ENCODE data around the gene SLC45A2. TPM values are rescaled to one million over a fixed set of nuclear protein-coding genes. Genes with fewer than 3 reads are reported as not detected.
"Not testable (repeated sequence)": the region's sequence is repeated elsewhere in the genome, so short reads cannot be mapped to it uniquely, and the experiment has no call there.

SLC45A2 gene, protein sequence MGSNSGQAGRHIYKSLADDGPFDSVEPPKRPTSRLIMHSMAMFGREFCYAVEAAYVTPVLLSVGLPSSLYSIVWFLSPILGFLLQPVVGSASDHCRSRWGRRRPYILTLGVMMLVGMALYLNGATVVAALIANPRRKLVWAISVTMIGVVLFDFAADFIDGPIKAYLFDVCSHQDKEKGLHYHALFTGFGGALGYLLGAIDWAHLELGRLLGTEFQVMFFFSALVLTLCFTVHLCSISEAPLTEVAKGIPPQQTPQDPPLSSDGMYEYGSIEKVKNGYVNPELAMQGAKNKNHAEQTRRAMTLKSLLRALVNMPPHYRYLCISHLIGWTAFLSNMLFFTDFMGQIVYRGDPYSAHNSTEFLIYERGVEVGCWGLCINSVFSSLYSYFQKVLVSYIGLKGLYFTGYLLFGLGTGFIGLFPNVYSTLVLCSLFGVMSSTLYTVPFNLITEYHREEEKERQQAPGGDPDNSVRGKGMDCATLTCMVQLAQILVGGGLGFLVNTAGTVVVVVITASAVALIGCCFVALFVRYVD
- total RNA-seq, result 0.48 TPM

DNA sequence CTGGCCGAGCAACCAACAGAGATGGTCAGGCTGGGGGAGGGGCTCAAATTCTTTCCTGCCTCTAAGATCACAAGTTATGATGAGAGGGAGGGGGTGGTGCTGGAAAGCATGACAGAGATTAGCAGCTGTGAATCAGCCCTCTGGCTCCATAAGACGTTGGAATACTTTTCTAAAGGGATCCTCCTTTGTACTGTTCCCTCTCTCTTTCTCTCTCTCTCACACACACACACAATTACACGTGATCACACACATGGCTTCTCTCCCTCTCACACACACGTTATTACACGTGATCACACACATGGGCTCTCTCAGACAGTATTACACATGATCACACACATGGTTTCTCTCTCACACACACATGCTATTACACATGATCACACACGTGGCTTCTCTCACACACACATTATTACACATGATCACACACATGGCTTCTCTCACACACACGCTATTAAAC, at the start of gene SLC45A2:
Gene SLC45A2 (minus strand): TSS at position 23 of the 454 bp plus-strand sequence. CDS start 110 bp downstream, outside the sequence.
- DNase-seq (ENCODE audit: low spot score) (no peak), ATAC-seq (peak; percentile 47)

DNA sequence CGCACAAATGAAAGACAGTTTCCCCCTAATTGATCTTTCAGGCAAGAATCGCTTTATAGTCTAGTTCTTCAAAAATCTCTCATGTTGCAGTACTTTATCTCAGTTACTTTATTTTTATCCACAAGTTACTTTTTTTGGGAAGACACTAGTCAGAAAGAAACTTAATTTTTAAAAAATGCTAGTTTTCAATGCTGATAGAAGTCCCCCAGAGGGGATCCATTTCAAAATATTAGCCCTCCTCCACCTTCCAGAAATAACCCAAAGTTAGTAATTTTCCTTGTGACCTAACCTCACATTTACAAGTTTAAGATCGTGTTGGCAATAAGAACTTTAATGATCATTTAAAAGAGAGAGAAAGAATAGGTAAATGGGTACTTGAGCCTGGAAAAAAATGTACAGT, 47.5 kb upstream of the SLC45A2 start:
- ATAC-seq (no peak), DNase-seq (ENCODE audit: low spot score) (no peak)

DNA sequence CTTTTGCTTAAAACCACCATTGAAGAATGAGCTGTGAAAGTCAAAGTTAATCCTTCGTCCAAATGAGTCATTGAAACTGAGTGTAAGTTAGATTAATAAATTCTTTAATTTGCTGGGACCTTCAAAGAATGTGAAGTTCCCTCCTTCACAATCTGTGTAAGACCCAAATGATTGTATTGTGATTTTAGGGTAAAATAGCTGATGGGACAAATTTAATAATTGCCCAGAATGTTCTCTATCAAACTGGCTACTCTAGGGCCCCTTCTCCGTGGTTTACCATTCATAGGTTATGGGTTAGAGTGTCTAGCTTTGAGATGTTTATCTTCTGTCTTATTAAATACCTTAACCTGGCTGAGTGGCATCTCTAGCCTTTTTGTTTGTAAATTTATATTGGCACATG, 46.6 kb upstream of the SLC45A2 start:
- ATAC-seq (no peak), DNase-seq (ENCODE audit: low spot score) (no peak)

DNA sequence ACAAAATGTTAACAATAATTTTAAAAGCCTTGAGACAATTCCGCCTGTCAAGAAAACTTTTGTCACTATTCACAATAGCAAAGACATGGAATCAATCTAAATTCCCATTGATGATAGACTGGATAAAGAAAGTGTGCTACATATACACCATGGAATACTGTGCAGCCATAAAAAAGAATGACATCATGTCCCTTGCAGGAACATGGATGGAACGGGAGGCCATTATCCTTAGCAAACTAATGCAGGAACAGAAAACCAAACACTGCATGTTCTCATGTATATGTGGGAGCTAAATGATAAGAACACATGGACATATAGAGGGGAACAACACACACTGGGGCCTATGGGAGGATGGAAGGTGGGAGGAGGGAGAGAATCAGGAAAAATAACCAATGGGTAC, 46.1 kb upstream of the SLC45A2 start:
- not testable (repeated sequence) for ATAC-seq; DNase-seq (ENCODE audit: low spot score)

DNA sequence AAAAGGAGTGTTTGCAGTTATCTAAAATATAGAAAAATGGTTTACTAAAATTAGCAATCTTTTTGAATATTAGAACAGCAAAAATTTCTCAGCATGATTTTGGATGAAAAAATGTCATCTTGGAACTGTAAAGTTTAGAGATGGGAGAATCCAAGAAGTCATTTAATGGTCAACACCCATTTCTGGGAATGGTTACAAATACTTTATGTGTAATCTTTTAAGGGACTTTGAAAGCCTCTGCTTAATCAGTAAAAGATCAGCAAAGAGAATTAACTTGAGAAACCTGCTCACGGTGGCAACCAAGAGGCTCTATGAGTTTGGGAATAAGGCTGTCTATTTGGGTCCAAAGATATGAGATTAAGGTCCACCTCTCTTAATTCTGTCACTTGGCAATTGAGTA, 45.6 kb upstream of the SLC45A2 start:
- peak; percentile 40 for ATAC-seq

DNA sequence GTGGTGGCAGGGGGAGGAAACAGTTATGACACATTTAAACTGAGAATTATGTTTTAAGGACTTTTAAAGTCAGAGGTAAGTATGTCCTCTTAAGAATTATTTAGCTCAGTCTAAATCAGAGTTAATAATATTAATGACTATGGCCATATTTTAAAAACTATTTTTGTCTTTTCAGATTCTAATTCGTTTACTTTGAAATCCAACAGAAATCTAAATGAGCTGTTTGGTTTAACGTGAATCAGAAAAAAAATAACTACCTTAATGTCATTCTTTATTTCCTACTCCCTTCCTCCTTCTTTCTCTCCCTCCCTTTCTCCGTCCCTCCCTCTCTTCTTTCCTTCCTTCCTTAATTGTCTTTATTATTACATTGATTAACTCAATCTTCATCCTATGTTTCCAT, 43.9 kb upstream of the SLC45A2 start:
- no peak for ATAC-seq
- DNase-seq (ENCODE audit: low spot score), result no peak

More for the DNA sequence above, 45.6 kb upstream of the SLC45A2 start:
- no peak for DNase-seq (ENCODE audit: low spot score)

DNA sequence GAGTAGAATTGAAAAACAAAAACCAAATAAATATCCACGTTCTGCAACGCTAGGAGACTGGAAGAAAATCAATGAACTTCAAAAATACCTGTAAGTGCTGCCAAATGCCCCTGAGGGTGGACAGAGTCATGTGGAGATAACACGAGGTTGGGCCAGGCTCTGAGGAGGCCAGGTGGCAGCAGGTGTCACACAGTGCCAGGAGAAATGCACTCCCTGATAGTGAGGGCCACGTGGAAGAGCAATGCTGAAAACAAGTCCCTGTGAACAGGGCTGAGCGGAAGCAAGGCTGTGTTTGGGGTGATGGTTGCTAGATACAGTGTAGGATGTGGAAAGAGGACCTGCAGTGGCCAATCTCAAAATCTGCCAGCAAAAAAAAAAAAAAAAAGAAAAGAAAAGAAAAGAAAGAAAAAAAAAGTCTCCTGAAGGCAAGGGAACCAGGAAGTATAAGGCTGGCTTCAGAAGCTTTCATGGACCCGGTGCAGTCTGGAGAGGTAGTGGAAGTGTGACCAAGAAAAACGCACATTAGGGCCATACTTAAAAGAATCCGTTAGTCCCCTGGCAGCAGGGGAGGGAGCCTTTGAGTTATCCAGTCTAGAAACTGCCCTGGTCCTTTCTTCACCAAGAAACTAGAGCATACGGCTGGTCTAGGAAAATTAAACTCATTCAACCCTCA, 41.7 kb upstream of the SLC45A2 start:
- DNase-seq (ENCODE audit: low spot score) (peak; percentile 90), ATAC-seq (peak; percentile 95)

DNA sequence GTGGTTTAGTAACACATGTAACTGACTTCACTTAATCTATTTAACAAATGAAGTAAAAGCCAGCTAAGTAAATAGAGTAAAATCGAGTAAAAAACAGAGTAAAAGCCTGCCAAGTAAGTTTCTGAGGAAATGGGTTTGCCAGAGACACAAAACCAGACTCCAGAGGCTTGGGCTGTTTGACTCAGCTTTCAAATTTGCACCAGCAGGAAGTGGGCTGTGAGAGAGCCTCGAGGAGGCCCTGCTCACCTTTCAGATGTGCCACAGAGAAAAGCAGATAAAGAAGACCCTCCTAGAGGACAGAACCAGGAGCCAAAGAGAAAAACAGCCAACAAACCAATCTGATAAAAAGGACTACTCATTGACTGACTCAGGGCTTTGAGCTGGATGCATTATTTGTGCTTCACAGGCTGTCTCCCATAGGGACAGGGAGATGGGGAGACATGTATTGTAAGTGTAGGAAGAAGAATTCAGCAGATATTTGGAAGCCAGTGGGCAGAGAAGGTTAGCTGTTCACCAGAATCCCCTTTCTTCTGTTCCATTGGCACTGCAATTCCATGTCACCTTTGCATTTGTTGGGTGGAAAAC, 37.7 kb upstream of the SLC45A2 start:
- DNase-seq (ENCODE audit: low spot score) (no peak), ATAC-seq (no peak)

DNA sequence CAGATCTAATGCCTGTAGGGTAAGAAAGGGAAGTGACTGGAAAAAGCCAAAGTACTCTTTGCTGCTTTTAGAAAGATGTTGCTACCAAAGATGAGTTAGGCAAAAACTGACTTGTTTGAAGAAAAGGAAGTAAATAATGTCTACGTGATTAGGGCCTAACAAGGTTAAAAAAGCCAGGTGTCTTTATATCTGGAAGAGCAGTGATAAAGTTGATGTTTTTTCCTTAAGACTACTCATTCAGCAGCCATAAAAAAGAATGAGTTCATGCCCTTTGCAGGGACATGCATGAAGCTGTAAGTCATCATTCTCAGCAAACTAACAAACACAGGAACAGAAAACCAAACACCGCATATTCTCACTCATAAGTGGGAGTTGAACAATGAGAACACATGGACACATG, 36.8 kb upstream of the SLC45A2 start:
- no peak for DNase-seq (ENCODE audit: low spot score)
- no peak for ATAC-seq

DNA sequence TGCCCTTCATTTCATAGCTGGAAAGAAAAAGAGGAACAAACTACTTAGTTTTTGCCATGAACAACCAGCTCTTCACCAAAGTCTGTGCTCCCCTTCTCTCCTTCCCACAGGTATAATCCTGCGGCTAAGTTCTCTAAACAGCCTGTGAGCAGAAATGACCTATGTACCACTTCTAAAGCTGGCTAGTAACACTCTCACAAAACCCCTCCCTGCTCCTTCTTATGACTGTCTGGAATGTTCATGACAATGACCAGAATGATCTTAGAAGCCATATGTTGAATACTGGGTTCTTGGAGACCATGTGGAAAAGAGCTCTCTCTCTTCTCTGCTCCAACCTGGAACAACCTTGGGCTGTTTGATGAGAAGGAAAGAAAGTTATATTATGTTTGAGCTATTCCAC, 36.2 kb upstream of the SLC45A2 start:
- ATAC-seq, result no peak
- DNase-seq (ENCODE audit: low spot score), result no peak

DNA sequence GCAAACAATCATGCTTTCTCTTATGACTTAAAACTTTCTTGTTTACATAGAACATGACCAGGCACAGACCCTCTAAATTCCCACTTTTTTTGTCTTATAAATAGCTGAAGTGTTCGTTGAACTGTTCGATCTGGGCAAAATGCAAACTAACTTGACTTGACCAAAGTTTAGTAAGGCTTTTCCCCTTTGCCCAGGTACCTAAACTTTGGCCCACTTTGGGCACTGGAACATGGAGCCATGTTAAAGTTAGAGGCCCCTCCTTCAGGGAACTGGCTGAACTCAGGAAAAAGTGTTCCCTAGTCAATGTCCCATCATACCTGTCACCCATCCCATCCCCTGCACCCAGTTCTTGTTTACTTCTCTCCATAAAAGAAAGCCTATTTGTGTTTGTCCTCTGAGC, 32.8 kb upstream of the SLC45A2 start:
- ATAC-seq, result peak; percentile 80

DNA sequence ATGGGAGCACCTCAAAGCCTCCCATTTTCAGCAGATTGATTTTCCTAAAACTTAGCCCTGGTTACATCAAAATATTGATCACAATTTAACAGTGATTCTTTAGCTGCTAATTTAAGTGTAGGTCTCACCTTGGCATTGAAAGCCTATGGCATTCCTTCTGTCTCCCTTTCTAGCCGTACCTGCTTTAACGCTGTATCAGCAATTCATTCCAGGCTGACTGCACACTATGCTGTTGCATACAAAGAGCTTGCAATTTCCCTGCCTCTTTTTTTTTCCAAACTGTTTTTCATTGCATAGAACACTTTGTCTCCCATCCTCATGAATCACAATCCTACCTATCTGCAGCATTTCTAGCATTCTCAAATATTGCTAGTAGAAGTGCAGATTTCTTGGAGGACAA, 32.3 kb upstream of the SLC45A2 start:
- peak; percentile 66 for ATAC-seq
- DNase-seq (ENCODE audit: low spot score), result no peak

More for the DNA sequence above, 32.8 kb upstream of the SLC45A2 start:
- peak; percentile 68 for DNase-seq (ENCODE audit: low spot score)

DNA sequence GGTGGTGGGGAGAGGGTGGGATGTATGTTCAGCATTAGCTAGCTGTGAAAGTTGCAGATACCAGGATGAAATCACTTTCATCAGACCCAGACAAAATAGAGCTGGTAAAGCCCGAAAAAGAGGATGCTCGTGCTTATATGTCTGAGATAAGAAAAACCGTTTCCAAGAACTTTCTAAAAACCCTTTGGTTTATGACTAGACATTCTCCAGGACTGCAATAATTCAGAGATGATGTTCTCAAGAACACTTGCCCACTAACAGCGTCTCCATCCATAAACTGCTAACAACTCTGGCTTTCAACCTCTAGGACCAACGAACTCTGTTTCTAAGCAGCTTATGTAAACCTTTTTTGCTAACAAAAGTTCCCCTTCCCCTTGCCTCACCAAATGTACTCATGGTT, 31.7 kb upstream of the SLC45A2 start:
- no peak for DNase-seq (ENCODE audit: low spot score)

DNA sequence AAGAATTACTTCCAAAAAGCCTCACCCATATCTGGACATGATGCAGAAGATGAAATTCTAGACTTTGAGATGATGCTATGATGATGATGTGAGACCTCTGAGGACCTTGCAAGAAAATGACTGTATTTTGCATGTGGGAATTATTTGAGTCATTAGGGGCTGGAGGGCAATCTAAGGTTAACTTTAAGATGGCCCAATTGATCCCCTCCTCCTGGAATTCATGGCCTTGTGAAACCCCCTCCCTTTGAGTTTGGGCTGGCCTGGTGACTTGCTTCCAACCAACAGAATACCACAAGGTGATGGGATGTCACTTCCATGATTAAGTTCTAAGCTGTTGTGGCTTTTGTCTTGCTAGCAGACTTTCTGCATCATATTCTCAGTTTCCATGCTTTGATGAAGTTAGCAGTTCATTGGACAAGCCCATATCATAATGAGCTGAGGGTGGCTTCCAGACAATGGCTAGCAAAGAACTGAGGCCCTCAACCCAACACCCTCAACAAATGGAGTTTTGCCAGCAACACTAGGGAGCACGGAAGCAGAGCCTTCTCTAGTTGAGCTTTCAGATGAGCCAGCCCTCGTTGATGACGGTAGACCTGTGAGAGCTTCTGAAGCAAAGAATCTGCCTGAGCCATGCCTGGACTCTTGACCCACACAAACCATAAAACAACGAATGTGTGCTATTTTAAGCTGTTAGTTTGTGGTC, 30.8 kb upstream of the SLC45A2 start:
- DNase-seq (ENCODE audit: low spot score) (no peak), ATAC-seq (no peak)

More for the DNA sequence above, 31.7 kb upstream of the SLC45A2 start:
- no peak for ATAC-seq

DNA sequence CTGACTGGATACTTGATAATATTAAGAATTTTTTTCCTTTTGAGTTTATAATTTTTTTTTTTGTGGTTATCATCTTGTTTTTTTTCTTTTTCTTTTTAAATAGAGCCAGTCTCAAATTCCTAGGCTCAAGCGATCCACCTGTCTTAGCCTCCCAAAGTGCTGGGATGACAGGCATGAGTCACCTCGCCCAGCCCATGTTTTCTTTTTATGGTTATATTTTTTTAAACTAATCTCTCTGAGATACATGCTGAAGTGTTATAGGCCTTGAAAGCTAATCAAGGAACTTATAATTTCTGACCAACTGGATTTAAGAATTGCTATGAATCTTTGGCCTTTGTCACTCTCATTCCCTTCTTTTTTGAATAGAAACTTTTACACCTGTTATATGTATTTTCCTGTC, 30.1 kb upstream of the SLC45A2 start:
- ATAC-seq (no peak), DNase-seq (ENCODE audit: low spot score) (no peak)

DNA sequence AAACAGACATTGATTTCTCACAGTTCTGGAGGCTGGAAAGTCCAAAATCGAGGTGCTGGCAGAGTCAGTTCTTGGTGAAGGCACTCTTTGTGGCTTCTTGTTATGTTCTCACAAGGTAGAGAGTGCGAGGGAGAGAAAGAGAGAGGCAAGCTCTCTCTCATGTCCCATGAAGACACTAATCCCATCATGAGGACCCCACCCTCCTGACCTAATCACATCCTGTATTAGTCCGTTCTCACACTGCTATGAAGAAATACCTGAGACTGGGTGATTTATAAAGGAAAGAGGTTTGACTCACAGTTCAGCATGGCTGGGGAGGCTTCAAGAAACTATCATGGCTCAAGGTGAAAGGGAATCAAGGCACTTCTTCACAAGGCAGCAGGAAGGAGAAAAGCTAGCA, 29.1 kb upstream of the SLC45A2 start:
- ATAC-seq, result no peak

DNA sequence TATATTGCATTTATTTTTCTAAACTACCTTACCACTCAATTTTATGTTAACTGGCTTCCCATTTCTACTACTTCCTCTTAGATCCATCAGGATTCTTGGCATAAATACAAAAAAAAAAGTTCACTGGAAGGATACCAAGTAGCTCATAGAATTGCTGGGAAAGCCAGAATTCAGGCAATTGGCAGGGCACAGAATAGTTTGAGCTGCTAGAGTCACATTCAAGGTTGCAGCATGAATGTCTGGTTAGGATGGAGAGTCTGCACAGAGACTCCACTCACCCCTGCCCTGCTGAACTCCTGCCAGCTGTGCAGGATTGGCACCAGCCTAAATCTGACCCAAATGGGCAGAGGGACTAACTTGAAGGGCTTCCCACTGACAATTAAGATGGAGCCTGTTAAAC, 28.3 kb upstream of the SLC45A2 start:
- ATAC-seq (peak; percentile 41), DNase-seq (ENCODE audit: low spot score) (peak; percentile 74)

More for the DNA sequence above, 29.1 kb upstream of the SLC45A2 start:
- no peak for DNase-seq (ENCODE audit: low spot score)

DNA sequence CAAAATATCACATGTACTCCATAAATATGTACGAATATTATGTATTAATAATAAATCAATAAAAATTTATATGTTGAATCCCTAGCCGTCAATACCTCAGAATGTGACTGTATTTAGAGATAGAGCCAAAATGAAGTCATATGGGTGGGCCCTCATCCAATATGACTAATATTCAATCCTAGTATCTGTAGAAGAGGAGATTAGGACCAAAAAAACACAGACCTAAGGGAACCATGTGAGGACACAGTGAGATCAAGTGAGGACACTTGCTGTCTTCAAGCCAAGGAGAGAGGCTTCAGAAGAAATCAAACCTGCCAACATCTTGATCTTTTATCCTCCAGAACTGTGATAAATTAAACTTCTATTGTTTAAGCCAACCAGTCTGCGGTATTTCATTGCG, 27.0 kb upstream of the SLC45A2 start:
- no peak for DNase-seq (ENCODE audit: low spot score)
- ATAC-seq, result no peak

DNA sequence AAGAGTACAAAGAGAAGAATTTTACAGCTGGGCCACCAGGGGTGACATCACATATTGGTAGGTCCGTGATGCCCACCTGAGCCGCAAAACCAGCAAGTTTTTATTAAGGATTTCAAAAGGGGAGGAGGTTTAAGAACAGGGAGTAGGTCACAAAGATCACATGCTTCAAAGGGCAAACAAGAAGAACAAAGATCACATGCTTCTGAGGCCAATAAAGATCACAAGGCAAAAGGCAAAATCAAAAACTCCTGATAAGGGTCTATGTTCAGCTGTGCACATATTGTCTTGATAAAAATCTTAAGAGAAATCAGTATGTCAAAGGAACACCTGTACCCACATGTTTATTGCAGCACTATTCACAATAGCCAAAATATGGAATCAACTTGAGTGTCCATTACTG, 25.7 kb upstream of the SLC45A2 start:
- ATAC-seq, result not testable (repeated sequence)

DNA sequence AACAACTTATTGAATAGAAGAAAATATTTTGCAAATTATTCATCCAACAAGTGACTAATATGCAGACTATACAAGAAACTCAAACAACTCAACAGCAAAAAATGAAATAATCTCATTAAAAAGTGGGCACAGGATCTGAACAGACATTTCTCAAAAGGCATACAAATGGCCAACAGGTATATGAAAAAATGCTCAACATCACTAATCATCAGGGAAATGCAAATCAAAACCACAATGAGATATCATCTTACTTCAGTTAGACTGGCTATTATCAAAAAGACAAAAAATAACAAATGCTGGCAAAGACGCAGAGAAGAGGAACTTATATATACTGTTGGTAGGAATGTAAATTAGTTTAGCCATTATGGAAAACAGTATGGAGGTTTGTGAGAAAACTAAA, 25.1 kb upstream of the SLC45A2 start:
- ATAC-seq (no peak), DNase-seq (ENCODE audit: low spot score) (no peak)

More for the DNA sequence above, 25.7 kb upstream of the SLC45A2 start:
- DNase-seq (ENCODE audit: low spot score), result not testable (repeated sequence)

DNA sequence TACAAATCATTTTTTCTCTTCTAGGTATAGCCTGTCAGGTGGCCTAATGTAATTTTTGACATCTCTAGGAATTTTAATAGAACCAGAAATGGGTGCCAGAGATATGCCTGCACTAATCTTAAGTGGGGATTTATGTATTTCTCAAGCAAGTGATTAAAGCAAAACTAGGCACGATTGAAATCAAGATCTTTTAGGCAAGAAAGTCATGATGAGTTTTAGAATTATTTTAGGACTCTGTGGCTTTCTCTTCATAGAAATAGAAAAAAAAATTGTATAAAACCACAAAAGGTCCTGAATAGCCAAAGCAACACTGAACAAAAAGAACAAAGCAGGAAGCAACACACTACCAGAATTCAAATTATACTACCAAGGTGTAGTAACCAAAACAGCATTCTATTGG, 24.3 kb upstream of the SLC45A2 start:
- no peak for DNase-seq (ENCODE audit: low spot score)
- no peak for ATAC-seq
